Esophagus (tissue), 2 donors: ENCODE data around the gene ICAM5. TPM values are rescaled to one million over a fixed set of nuclear protein-coding genes. Genes with fewer than 3 reads are reported as not detected.

ENCODE experiments used
- H3K27ac ChIP-seq, 2 donors: one replicate each; pipeline ENCODE4 v1.5.1; 2013; ENCODE audit warnings: low read depth in 2 of 2, mild to moderate bottlenecking in 2 of 2, inconsistent platforms in 1 of 2, low read length in 1 of 2, moderate library complexity in 1 of 2
- H3K27me3 ChIP-seq, 2 donors: one replicate each; pipeline ENCODE4 v1.6.1; 2013; ENCODE audit warnings: low read length in 2 of 2, control low read depth in 1 of 2, mild to moderate bottlenecking in 1 of 2; ENCODE audit not compliant: insufficient read depth in 2 of 2, control insufficient read depth in 1 of 2
- H3K36me3 ChIP-seq, 2 donors: one replicate each; pipeline ENCODE4 v1.6.1; 2013; ENCODE audit warnings: low read length in 1 of 2; ENCODE audit not compliant: control insufficient read depth in 2 of 2, insufficient read depth in 2 of 2
- H3K4me1 ChIP-seq, 2 donors: one replicate each; pipeline ENCODE4 v1.6.1; 2013; ENCODE audit warnings: low read length in 1 of 2; ENCODE audit not compliant: control insufficient read depth in 2 of 2, insufficient read depth in 2 of 2
- H3K4me3 ChIP-seq, 2 donors: one replicate each; pipeline ENCODE4 v1.5.1; 2013; ENCODE audit warnings: low read length in 2 of 2, mild to moderate bottlenecking in 2 of 2, low read depth in 1 of 2, moderate library complexity in 1 of 2
- H3K9me3 ChIP-seq, 2 donors: one replicate each; pipeline ENCODE4 v1.6.1; 2013; ENCODE audit warnings: mild to moderate bottlenecking in 2 of 2, low read depth in 1 of 2, low read length in 1 of 2, moderate library complexity in 1 of 2; ENCODE audit not compliant: control insufficient read depth in 2 of 2, insufficient read depth in 1 of 2
- WGBS, 2 donors: extraction: QIAGEN DNeasy Blood & Tissue Kit; methylation state at CpG; one replicate each; pipeline ENCODE4 v1.1.7; 2013; 5-methylcytosine and 5-hydroxymethylcytosine counted together
- polyA plus RNA-seq, 2 donors: library from polyadenylated mRNA; stranded (reverse); fragments of 200-250 nt; gene quantifications; one replicate each; pipeline ENCODE4 v1.2.3, GENCODE V29; 2013
- donor health status: healthy with polysubstance abuse.
- donor health status: Bipolar disorder and iron deficiency.

The ICAM5 gene
- polyA plus RNA-seq, 2 donors = 0.27 to 0.45 TPM

GRCh38 chr19:10269333-10270179 is 20.2 kb upstream of the ICAM5 start:
- peak overlapping the region; percentile 46 to 51 for H3K4me3 ChIP-seq
- no peaks in the 10 kb centered on the region for H3K36me3 ChIP-seq
- H3K4me1 ChIP-seq = peaks cover 5 to 7% of the 10 kb centered on the region in 2 donors
- H3K27ac ChIP-seq = peak overlapping the region; percentile 73 to 86
- WGBS, 2 donors = 3% methylated on average over 59 of the region's 59 CpGs
- H3K9me3 ChIP-seq = no peaks in the 10 kb centered on the region
- no peaks in the 10 kb centered on the region for H3K27me3 ChIP-seq

- H3K4me1 ChIP-seq = peaks cover 5 to 7% of the 10 kb centered on the region in 2 donors
- 2 to 3% methylated on average over 37 of the region's 37 CpGs for WGBS, 2 donors
Measured at GRCh38 chr19:10270180-10270615, 19.6 kb upstream of the ICAM5 start.

GRCh38 chr19:10270616-10271394 is 18.9 kb upstream of the ICAM5 start, which contains the start of gene ICAM1:
TSS of gene ICAM1 (plus strand) at chr19:10271120. CDS start at chr19:10271160, 40 bp downstream.
- peak within 1 kb of the TSS; percentile 46 to 51 for H3K4me3 ChIP-seq
- H3K36me3 ChIP-seq = no peaks in the 10 kb centered on the region
- no peaks in the 10 kb centered on the region for H3K9me3 ChIP-seq
- 2 to 3% methylated on average over 51 of the region's 51 CpGs for whole genome bisulfite sequencing, 2 donors
- peak within 1 kb of the TSS; percentile 73 to 86 for H3K27ac ChIP-seq
- no peaks in the 10 kb centered on the region for H3K27me3 ChIP-seq
- peaks cover 5 to 7% of the 10 kb centered on the region in 2 donors for H3K4me1 ChIP-seq

More at GRCh38 chr19:10270180-10270615, 19.6 kb upstream of the ICAM5 start:
- H3K4me3 ChIP-seq = peak overlapping the region; percentile 46 to 51
- H3K36me3 ChIP-seq = no peaks in the 10 kb centered on the region
- H3K27ac ChIP-seq = peak overlapping the region; percentile 73 to 86
- no peaks in the 10 kb centered on the region for H3K27me3 ChIP-seq
- no peaks in the 10 kb centered on the region for H3K9me3 ChIP-seq

GRCh38 chr19:10271543-10272086 is 18.1 kb upstream of the ICAM5 start:
- peak overlapping the region; percentile 42 to 46 for H3K4me3 ChIP-seq
- peaks cover 5 to 7% of the 10 kb centered on the region in 2 donors for H3K4me1 ChIP-seq
- H3K27me3 ChIP-seq = no peaks in the 10 kb centered on the region
- no peaks in the 10 kb centered on the region for H3K36me3 ChIP-seq
- no peaks in the 10 kb centered on the region for H3K9me3 ChIP-seq
- H3K27ac ChIP-seq = peak overlapping the region; percentile 73 to 86
- 27 to 30% methylated on average over 12 of the region's 12 CpGs for WGBS, 2 donors

GRCh38 chr19:10274589-10274988 is 15.2 kb upstream of the ICAM5 start:
- WGBS, 2 donors = 83 to 88% methylated on average over 10 of the region's 10 CpGs
- H3K27me3 ChIP-seq = no peaks in the 10 kb centered on the region
- H3K9me3 ChIP-seq = no peaks in the 10 kb centered on the region
- peaks cover 5 to 7% of the 10 kb centered on the region in 2 donors for H3K4me1 ChIP-seq
- H3K27ac ChIP-seq = no peak overlapping the region
- H3K4me3 ChIP-seq = no peak overlapping the region
- no peaks in the 10 kb centered on the region for H3K36me3 ChIP-seq

- 82 to 93% methylated on average over 9 of the region's 9 CpGs for WGBS, 2 donors
- Histone ChIP-seq H3K27me3 (no peaks in the 10 kb centered on the region), H3K27ac (no peak overlapping the region), H3K4me3 (no peak overlapping the region), H3K36me3 (no peaks in the 10 kb centered on the region), H3K9me3 (no peaks in the 10 kb centered on the region), H3K4me1 (no peaks in the 10 kb centered on the region)
Measured at GRCh38 chr19:10277795-10278589, 11.8 kb upstream of the ICAM5 start.

- Histone ChIP-seq H3K9me3 (no peaks in the 10 kb centered on the region), H3K27ac (no peak overlapping the region), H3K36me3 (peaks cover 0 to 4% of the 10 kb centered on the region in 2 donors), H3K4me3 (no peak overlapping the region), H3K27me3 (no peaks in the 10 kb centered on the region), H3K4me1 (peaks cover 0 to 3% of the 10 kb centered on the region in 2 donors)
- 97 to 100% methylated on average over 1 of the region's 1 CpG for WGBS, 2 donors
Measured at GRCh38 chr19:10278935-10279334, 10.8 kb upstream of the ICAM5 start.

- Histone ChIP-seq H3K36me3 (peaks cover 0 to 12% of the 10 kb centered on the region in 2 donors), H3K4me3 (no peak overlapping the region), H3K27ac (no peak overlapping the region), H3K27me3 (no peaks in the 10 kb centered on the region), H3K9me3 (no peaks in the 10 kb centered on the region), H3K4me1 (peaks cover 0 to 3% of the 10 kb centered on the region in 2 donors)
- WGBS, 2 donors = 80 to 82% methylated on average over 5 of the region's 5 CpGs
Measured at GRCh38 chr19:10279737-10280442, 9.9 kb upstream of the ICAM5 start.
